Measurements from ENCODE around the gene CD38. TPM values are rescaled to one million over a fixed set of nuclear protein-coding genes. Genes with fewer than 3 reads are reported as not detected.
A peak's percentile ranks its signal among the peaks of the same experiment; 100 is the strongest.

The CD38 gene
- total RNA-seq, 4 donors from 2014 or later: 0.15 to 0.62 (median 0.39) TPM

DNA sequence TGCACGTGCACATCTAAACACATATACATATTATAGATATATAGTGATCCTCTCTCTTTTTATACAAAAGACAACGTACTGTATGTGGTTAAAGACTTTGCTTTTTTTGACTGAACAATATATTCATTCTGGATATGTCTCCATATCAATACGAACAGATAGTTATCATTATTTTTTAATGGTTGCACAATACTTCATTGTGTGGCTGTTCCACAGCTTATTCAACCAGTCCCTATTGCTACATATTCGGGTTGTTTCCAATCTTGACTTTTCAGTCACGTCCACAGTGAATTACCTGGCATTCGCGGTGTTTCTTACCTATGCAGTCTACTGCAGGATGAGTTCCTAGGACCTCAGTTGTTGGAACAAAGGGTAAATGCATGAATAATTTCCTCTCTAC, 107.3 kb downstream of the CD38 start:
- WGBS: 67% methylated on average over 7 of the region's 7 CpGs
- Histone ChIP-seq H3K4me3 (no peak overlapping the region), H3K9me3 (no peaks in the 10 kb centered on the region), H3K36me3 (no peaks in the 10 kb centered on the region), H3K27me3 (no peaks in the 10 kb centered on the region), H3K4me1 (no peaks in the 10 kb centered on the region), H3K27ac (no peak overlapping the region)
- TF ChIP-seq, protein P1, sequence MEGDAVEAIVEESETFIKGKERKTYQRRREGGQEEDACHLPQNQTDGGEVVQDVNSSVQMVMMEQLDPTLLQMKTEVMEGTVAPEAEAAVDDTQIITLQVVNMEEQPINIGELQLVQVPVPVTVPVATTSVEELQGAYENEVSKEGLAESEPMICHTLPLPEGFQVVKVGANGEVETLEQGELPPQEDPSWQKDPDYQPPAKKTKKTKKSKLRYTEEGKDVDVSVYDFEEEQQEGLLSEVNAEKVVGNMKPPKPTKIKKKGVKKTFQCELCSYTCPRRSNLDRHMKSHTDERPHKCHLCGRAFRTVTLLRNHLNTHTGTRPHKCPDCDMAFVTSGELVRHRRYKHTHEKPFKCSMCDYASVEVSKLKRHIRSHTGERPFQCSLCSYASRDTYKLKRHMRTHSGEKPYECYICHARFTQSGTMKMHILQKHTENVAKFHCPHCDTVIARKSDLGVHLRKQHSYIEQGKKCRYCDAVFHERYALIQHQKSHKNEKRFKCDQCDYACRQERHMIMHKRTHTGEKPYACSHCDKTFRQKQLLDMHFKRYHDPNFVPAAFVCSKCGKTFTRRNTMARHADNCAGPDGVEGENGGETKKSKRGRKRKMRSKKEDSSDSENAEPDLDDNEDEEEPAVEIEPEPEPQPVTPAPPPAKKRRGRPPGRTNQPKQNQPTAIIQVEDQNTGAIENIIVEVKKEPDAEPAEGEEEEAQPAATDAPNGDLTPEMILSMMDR (IDR thresholded peaks at IDR 0.05): no peak
- no peak for TF ChIP-seq POLR2AphosphoS5 (IDR thresholded peaks at IDR 0.05)
- no peak for TF ChIP-seq EP300 (IDR thresholded peaks at IDR 0.05)
- no peak for TF ChIP-seq POLR2A (IDR thresholded peaks at IDR 0.05)
- no peak for DNase-seq (ENCODE audit: low spot score in 2 of 2)

DNA sequence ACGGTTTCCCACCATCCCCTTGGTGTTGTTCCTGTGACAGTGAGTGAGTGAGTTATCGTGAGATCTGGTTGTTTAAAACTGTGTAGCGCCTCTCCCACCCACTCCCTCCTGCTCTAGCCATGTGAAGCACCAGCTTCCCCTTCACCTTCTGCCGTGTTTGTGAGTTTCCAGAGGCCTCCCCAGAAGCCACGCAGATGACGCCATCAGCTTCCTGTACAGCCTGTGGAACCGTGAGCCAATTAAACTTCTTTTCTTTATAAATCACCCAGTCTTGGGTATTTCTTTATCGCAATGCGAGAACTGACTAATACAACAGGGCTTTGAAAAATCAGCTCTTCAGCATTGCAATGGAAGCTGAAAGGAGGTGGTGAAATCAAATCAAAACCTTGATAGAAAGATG, 110.4 kb downstream of the CD38 start:
- no peak for DNase-seq (ENCODE audit: low spot score in 2 of 2)
- 89% methylated on average over 9 of the region's 9 CpGs for WGBS
- peaks cover 12% of the 10 kb centered on the region for H3K4me1 ChIP-seq
- TF ChIP-seq POLR2AphosphoS5 (IDR thresholded peaks at IDR 0.05) (no peak), EP300 (IDR thresholded peaks at IDR 0.05) (no peak), POLR2A (IDR thresholded peaks at IDR 0.05) (no peak)
- TF ChIP-seq, protein P1 (IDR thresholded peaks at IDR 0.05): no peak
- H3K27ac ChIP-seq: no peak overlapping the region
- H3K36me3 ChIP-seq: no peaks in the 10 kb centered on the region
- no peak overlapping the region for H3K4me3 ChIP-seq
- H3K27me3 ChIP-seq: no peaks in the 10 kb centered on the region
- no peaks in the 10 kb centered on the region for H3K9me3 ChIP-seq

DNA sequence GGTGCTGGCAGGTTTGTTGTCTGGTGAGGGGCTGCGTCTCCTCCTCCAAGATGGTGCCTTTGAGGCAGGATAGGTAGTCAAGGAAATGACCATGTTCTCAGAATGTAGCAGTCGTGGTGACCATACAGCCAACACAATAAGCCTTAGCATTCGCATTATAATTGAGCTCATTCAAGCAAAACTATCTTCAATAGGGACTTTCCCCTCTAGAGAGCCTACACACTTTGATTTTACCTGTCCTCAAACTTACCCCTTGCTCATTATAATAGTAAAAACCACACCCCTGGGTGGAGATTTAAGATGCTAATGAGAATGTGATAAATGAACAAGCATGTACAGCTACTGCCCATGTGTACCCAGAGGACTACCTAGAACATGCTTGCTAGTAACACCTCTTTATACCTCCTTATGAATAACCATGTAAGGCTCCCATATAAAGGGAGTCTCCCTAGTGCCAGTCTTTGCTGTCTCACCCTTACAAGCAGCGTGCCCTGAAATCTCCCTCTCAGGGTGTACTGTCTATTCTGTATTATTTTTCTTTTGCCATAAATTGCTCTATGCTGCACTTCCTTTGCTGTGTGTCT, 112.2 kb downstream of the CD38 start:
- Histone ChIP-seq H3K27ac (no peak overlapping the region), H3K9me3 (no peaks in the 10 kb centered on the region), H3K27me3 (no peaks in the 10 kb centered on the region), H3K4me1 (peaks cover 21% of the 10 kb centered on the region), H3K36me3 (no peaks in the 10 kb centered on the region), H3K4me3 (no peak overlapping the region)
- 84% methylated on average over 4 of the region's 4 CpGs for WGBS
- no peak for DNase-seq (ENCODE audit: low spot score in 2 of 2)
- TF ChIP-seq EP300 (IDR thresholded peaks at IDR 0.05) (no peak), POLR2AphosphoS5 (IDR thresholded peaks at IDR 0.05) (no peak), POLR2A (IDR thresholded peaks at IDR 0.05) (no peak)
- TF ChIP-seq, protein P1 (IDR thresholded peaks at IDR 0.05): no peak

DNA sequence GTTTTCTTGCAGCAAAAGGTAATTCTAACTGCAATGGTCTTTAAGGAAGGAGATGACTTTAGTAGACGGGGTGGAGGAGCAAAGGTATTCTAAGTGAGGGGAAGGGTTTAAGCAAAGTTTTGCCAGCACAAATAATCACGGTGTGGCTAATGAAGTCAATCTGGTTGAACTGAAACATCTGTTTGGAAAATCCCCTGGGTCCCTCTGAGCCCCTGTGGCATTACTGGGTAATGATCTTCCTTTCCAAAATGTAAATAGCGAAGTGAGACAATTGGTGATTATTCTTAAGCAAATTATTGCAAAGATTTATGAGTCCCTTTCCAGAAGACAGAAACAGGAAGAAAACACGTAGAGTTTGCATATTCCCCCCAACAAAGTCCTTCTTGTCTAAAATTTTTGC, 113.2 kb downstream of the CD38 start:
- H3K9me3 ChIP-seq: no peaks in the 10 kb centered on the region
- H3K4me1 ChIP-seq: peaks cover 21% of the 10 kb centered on the region
- H3K36me3 ChIP-seq: no peaks in the 10 kb centered on the region
- H3K27ac ChIP-seq: no peak overlapping the region
- no peak overlapping the region for H3K4me3 ChIP-seq
- 18% methylated on average over 4 of the region's 4 CpGs for WGBS
- H3K27me3 ChIP-seq: no peaks in the 10 kb centered on the region
- no peak for TF ChIP-seq POLR2A (IDR thresholded peaks at IDR 0.05)
- TF ChIP-seq, protein P1 (IDR thresholded peaks at IDR 0.05): no peak
- TF ChIP-seq POLR2AphosphoS5 (IDR thresholded peaks at IDR 0.05): no peak
- no peak for TF ChIP-seq EP300 (IDR thresholded peaks at IDR 0.05)
- DNase-seq (ENCODE audit: low spot score in 2 of 2): no peak

DNA sequence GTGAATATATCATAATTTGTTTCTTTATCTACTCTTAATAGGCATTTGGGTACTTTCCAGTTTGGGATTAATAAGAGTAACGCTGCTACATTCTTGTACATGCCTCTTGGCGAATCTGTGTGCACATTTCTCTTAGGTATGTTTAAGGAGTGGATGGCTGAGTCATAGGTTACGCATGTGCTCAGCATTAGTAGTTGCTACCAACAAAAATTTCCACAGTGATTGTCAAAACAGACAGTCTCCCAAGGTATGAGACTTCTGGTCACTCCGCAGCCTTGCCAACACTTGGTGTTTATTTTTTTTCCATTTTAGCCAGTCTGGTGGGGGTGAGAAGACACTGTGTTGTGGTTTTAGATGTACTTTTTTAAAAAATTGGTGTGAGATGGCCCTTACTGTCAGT, 115.8 kb downstream of the CD38 start:
- no peaks in the 10 kb centered on the region for H3K9me3 ChIP-seq
- H3K27me3 ChIP-seq: no peaks in the 10 kb centered on the region
- TF ChIP-seq POLR2A (IDR thresholded peaks at IDR 0.05) (no peak), EP300 (IDR thresholded peaks at IDR 0.05) (no peak), POLR2AphosphoS5 (IDR thresholded peaks at IDR 0.05) (no peak)
- TF ChIP-seq, protein P1 (IDR thresholded peaks at IDR 0.05): no peak
- H3K27ac ChIP-seq: peak overlapping the region; percentile 36
- peaks cover 21% of the 10 kb centered on the region for H3K4me1 ChIP-seq
- no peak overlapping the region for H3K4me3 ChIP-seq
- 52% methylated on average over 4 of the region's 4 CpGs for WGBS
- H3K36me3 ChIP-seq: no peaks in the 10 kb centered on the region
- no peak for DNase-seq (ENCODE audit: low spot score in 2 of 2)

Measured in suprapubic skin (tissue), 4 donors.